OCI-LY7 (cell line): Measurements from ENCODE around the gene EPS15. TPM values are rescaled to one million over a fixed set of nuclear protein-coding genes. Genes with fewer than 3 reads are reported as not detected.

Experiments used
- BruUV-seq: library from RNA; stranded (reverse); fragments of 400-500 nt; replicated peaks from 2 replicates; lab custom pipeline; 2021; lab: Mats Ljungman, UMichigan
- CTCF ChIA-PET: fragments of 300-600 bp; sonication (Branson Sonifier 250); formaldehyde crosslinking; loops from one replicate; lab custom pipeline; 2022; ENCODE audit warnings: antibody characterized with exemption; ENCODE audit not compliant: unreplicated experiment; lab: Charles Lee
- POLR2A ChIA-PET: fragments of 300-600 bp; sonication (Branson Sonifier 250); formaldehyde crosslinking; loops from one replicate; lab custom pipeline; 2022; ENCODE audit warnings: antibody characterized with exemption; lab: Charles Lee
- DNase-seq: peaks from one replicate; pipeline ENCODE4 v3.0.0-alpha.2; 2015; ENCODE audit warnings: low spot score
- H2AFZ ChIP-seq: fragments of 200-600 bp; sonication (generic), shearing (Covaris generic); 2 replicates; pipeline ENCODE4 v1.6.1; 2014; ENCODE audit warnings: mild to moderate bottlenecking, antibody characterized with exemption, low read length, moderate library complexity
- H3K27ac ChIP-seq: fragments of 200-600 bp; sonication (generic); 2 replicates; pipeline ENCODE4 v1.5.1; 2014; ENCODE audit warnings: mixed run types, low read depth, mild to moderate bottlenecking, moderate library complexity, low read length, inconsistent platforms; ENCODE audit not compliant: poor library complexity, severe bottlenecking
- H3K36me3 ChIP-seq: fragments of 200-600 bp; sonication (generic); 2 replicates; pipeline ENCODE4 v1.6.1; 2014; ENCODE audit warnings: mild to moderate bottlenecking, antibody characterized with exemption, low read length, moderate library complexity, mixed read lengths; ENCODE audit not compliant: insufficient read depth
- H3K4me1 ChIP-seq: fragments of 200-600 bp; sonication (generic); 2 replicates; pipeline ENCODE4 v1.5.1; 2014; ENCODE audit warnings: mild to moderate bottlenecking, low read length; ENCODE audit not compliant: insufficient read depth, poor library complexity, severe bottlenecking
- H3K4me2 ChIP-seq: fragments of 200-600 bp; sonication (generic); 2 replicates; pipeline ENCODE4 v1.6.1; 2014; ENCODE audit warnings: mild to moderate bottlenecking, low read length
- H3K4me3 ChIP-seq: fragments of 200-600 bp; sonication (generic); 2 replicates; pipeline ENCODE4 v1.5.1; 2014; ENCODE audit warnings: mild to moderate bottlenecking, low read depth, low read length; ENCODE audit not compliant: poor library complexity, severe bottlenecking
- H3K79me2 ChIP-seq: fragments of 200-600 bp; sonication (generic); 2 replicates; pipeline ENCODE4 v1.6.1; 2016; ENCODE audit warnings: low read depth, mild to moderate bottlenecking, low read length, moderate library complexity, mixed read lengths; ENCODE audit not compliant: insufficient read depth
- H3K9me2 ChIP-seq: fragments of 200-600 bp; sonication (generic); 2 replicates; pipeline ENCODE4 v1.6.1; 2016; ENCODE audit warnings: mild to moderate bottlenecking, low read length, mixed read lengths; ENCODE audit not compliant: insufficient read depth
- H3K9me3 ChIP-seq: fragments of 200-600 bp; sonication (generic); 2 replicates; pipeline ENCODE4 v1.6.1; 2014; ENCODE audit warnings: mild to moderate bottlenecking, mixed run types, low read length, mixed read lengths
- H4K20me1 ChIP-seq: fragments of 200-600 bp; sonication (generic); 2 replicates; pipeline ENCODE4 v1.6.1; 2014; ENCODE audit warnings: mild to moderate bottlenecking, antibody characterized with exemption, low read length, moderate library complexity, mixed read lengths; ENCODE audit not compliant: insufficient read depth
- CTCF ChIP-seq: fragments of 200-600 bp; sonication (generic); conservative IDR thresholded peaks from 2 replicates; pipeline ENCODE4 v1.5.1; 2014; ENCODE audit warnings: mild to moderate bottlenecking, antibody characterized with exemption, low read length, moderate library complexity, mixed read lengths
- EZH2phosphoT487 ChIP-seq: fragments of 200-600 bp; sonication (generic); IDR thresholded peaks from 2 replicates; pipeline ENCODE4 v1.6.1; 2018; ENCODE audit warnings: low read depth, borderline replicate concordance, mild to moderate bottlenecking, mixed run types, antibody characterized with exemption, low read length, moderate library complexity, mixed read lengths
- intact Hi-C: fragments of 100-400 bp; cut with micrococcal nuclease; formaldehyde crosslinking; loops from one replicate; pipeline ENCODE4 v1.10.0; 2022; ENCODE audit not compliant: unreplicated experiment
- total RNA-seq, 2 experiments: library from RNA; depleted of rRNA in 1 of 2; stranded (reverse); fragments of >200 nt in 1 of 2; shearing (Covaris generic) in 1 of 2; gene quantifications; 2 replicates each; pipeline ENCODE4 v1.2.3, GENCODE V29; 2014 to 2022

The EPS15 gene
- total RNA-seq, 2 experiments from 2014 or later = 23.8 to 73.2 TPM

GRCh38 chr1:51560034-51560433 lies 41.0 kb upstream of the EPS15 start:
- H4K20me1 ChIP-seq = no peaks in the 10 kb centered on the region
- no peaks in the 10 kb centered on the region for H3K9me3 ChIP-seq
- no peak overlapping the region for H3K27ac ChIP-seq
- H3K36me3 ChIP-seq = no peaks in the 10 kb centered on the region
- CTCF ChIA-PET = no interaction called here
- no peaks in the 10 kb centered on the region for H3K79me2 ChIP-seq
- no peaks in the 10 kb centered on the region for H3K9me2 ChIP-seq
- no peak for DNase-seq
- no peak overlapping the region for H2AFZ ChIP-seq
- H3K4me2 ChIP-seq = no peak overlapping the region
- no peak for TF ChIP-seq CTCF
- TF ChIP-seq EZH2phosphoT487 = no peak
- H3K4me3 ChIP-seq = no peak overlapping the region
- POLR2A ChIA-PET = no interaction called here
- BruUV-seq = no TSS peak
- H3K4me1 ChIP-seq = no peaks in the 10 kb centered on the region
- intact Hi-C loops = no loop called here

GRCh38 chr1:51559501-51559900 lies 40.4 kb upstream of the EPS15 start:
- CTCF ChIA-PET = no interaction called here

More at GRCh38 chr1:51559501-51559900, 40.4 kb upstream of the EPS15 start:
- Histone ChIP-seq H3K4me2 (no peak overlapping the region), H3K27ac (no peak overlapping the region), H3K9me3 (no peaks in the 10 kb centered on the region), H3K9me2 (no peaks in the 10 kb centered on the region), H3K79me2 (no peaks in the 10 kb centered on the region), H3K36me3 (no peaks in the 10 kb centered on the region), H2AFZ (no peak overlapping the region), H3K4me3 (no peak overlapping the region), H4K20me1 (no peaks in the 10 kb centered on the region), H3K4me1 (no peaks in the 10 kb centered on the region)
- BruUV-seq = no TSS peak
- POLR2A ChIA-PET = no interaction called here
- intact Hi-C loops = no loop called here
- no peak for DNase-seq
- TF ChIP-seq CTCF (no peak), EZH2phosphoT487 (no peak)
